Measurements from ENCODE around the gene IGFL2.

Gene IGFL2

DNA sequence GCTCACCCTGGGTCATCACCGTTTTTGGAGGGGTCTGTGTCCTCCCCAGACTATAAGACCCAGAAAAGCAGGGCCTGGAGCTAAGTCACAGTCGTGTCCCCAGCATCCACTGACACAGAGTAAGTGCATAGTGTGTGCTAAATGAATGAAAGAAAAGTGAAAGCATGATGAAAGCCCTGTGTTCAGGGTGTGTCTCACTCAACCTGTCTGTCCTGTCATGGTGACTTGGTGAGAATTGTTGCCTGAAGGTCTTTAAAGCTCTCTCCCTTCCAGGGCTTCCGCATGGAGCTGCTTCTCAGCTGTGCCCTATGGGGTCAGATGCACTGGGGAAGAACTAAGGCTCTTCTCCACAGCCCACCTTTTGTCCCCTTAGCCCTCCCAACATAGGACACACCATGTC lies 61.0 kb downstream of the IGFL2 start:
- no peak for DNase-seq (ENCODE audit: low spot score)

DNA sequence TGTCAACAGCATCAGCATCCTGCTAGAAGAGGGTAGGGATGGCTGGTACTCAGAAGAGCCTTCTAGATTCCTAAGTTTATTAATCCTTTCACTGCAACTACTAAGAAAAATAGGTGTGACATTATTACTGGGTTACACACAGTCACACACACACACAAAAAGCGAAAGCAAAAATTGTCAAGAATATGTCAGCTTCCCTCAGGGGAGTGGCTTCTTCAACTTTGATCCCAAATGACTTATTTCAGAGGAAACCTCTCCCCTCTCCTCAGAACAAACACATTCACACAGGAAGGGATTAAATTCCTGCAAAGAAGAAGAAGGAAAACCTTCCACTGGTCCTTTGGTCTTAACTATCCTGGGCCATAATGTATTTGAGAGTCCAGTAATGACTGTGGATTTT lies 61.4 kb downstream of the IGFL2 start:
- DNase-seq (ENCODE audit: low spot score), result no peak

DNA sequence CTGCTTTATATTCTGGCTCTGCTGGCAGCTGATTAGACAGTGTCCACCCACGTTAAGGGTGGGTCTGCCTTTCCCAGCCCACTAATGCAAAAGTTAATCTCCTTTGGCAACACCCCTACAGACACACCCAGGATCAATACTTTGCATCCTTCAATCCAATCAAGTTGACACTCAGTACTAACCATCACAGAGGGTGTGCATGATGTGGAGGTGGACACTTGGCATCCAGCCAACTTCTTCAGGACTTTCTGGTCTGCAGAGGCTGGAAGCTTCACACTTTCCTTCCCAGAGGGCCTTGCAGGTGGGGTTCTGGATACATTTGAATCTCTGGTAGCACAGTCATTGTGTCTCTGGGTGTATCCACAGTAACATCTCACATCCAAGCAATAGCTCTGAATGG lies 62.6 kb downstream of the IGFL2 start:
- DNase-seq (ENCODE audit: low spot score), result no peak

Data from activated CD4-positive, alpha-beta T cell treated with anti-CD3 and anti-CD28 coated beads, Interleukin-2, Interleukin-4, amounts not matched to agents 100 ng/mL and 50 ng/mL, durations not matched to agents 16 hours and 8 hours (primary cell).